K562 (cell line): Measurements from ENCODE around the gene ATP6V0C. TPM values are rescaled to one million over a fixed set of nuclear protein-coding genes. Genes with fewer than 3 reads are reported as not detected.

Experiments used
- ATF7 ChIP-seq: fragments of 450-650 bp; IDR thresholded peaks from 2 replicates; pipeline ENCODE4 v1.7.1; 2014; ENCODE audit warnings: mild to moderate bottlenecking, moderate library complexity
- CBX1 ChIP-seq: sonication (generic); IDR thresholded peaks from 2 replicates; pipeline ENCODE4 v1.6.1; 2016; ENCODE audit warnings: antibody characterized with exemption, low read depth, mild to moderate bottlenecking
- RB1 ChIP-seq: fragments of 450-650 bp; IDR thresholded peaks from 2 replicates; pipeline ENCODE4 v1.6.1; 2017; ENCODE audit warnings: low read depth, mild to moderate bottlenecking
- XRCC3 ChIP-seq: fragments of 450-650 bp; IDR thresholded peaks from 2 replicates; pipeline ENCODE4 v1.6.1; 2017; ENCODE audit warnings: mild to moderate bottlenecking, moderate library complexity
- ZBTB8A ChIP-seq: fragments of 450-650 bp; IDR thresholded peaks from 2 replicates; pipeline ENCODE4 v1.6.1; 2018; ENCODE audit warnings: mild to moderate bottlenecking, moderate library complexity; ENCODE audit not compliant: partially characterized antibody
- ZNF197 ChIP-seq: fragments of 200-800 bp; sonication (Bioruptor generic); IDR thresholded peaks from 2 replicates; pipeline ENCODE4 v1.6.1; 2016; ENCODE audit warnings: low read depth, missing genetic modification characterization, missing compliant biosample characterization
- ZNF232 ChIP-seq: sonication (generic); formaldehyde crosslinking; IDR thresholded peaks from 2 replicates; pipeline ENCODE4 v1.8.0; 2022; ENCODE audit warnings: mild to moderate bottlenecking, missing genetic modification reagents
- ZNF253 ChIP-seq: fragments of 250-450 bp; sonication (Bioruptor Pico); conservative IDR thresholded peaks from 2 replicates; pipeline ENCODE4 v1.6.1; 2021; ENCODE audit warnings: mild to moderate bottlenecking
- ZNF696 ChIP-seq: fragments of 250-450 bp; sonication (Bioruptor Pico); conservative IDR thresholded peaks from 2 replicates; pipeline ENCODE4 v1.4.0; 2020; ENCODE audit warnings: mild to moderate bottlenecking, moderate library complexity
- polyA plus RNA-seq, 8 experiments: library from polyadenylated mRNA; depleted of rRNA in 4 of 8; stranded (reverse) in 5 of 8; unstranded in 3 of 8; fragments of >200 nt; fragmentation: Nextera tagmentation in 2 of 8; fragmentation: Illumina TruSeq in 1 of 8; extraction: Ambion mirVana in 2 of 8; extraction: Trizol in 1 of 8; gene quantifications; 2 replicates each; pipeline versions ENCODE4 v1.2.1 to v1.2.3, GENCODE V29; 2011 to 2014; ENCODE audit warnings: inconsistent platforms in 1 of 8, missing spikeins in 1 of 8
- total RNA-seq, 7 experiments: library from RNA; depleted of rRNA in 6 of 7; stranded (reverse); fragments of >200 nt in 6 of 7; fragmentation: Illumina TruSeq in 2 of 7; extraction: Trizol in 2 of 7; gene quantifications; 2 replicates each; pipeline versions ENCODE4 v1.2.1 to v1.2.3, GENCODE V29; 2011 to 2021; ENCODE audit warnings: low replicate concordance in 1 of 7
- TF ChIP-seq, protein P1 (sequence below), 3 experiments: IDR thresholded peaks in 2 of 3; conservative IDR thresholded peaks in 1 of 3; 2 replicates each; pipeline ENCODE4 v1.5.1; 2011 to 2012; ENCODE audit warnings: low read length in 3 of 3, mild to moderate bottlenecking in 3 of 3, control low read depth in 2 of 3, improper control_type of control experiment in 1 of 3, inconsistent platforms in 1 of 3, low read depth in 1 of 3, mixed read lengths in 1 of 3, moderate library complexity in 1 of 3; ENCODE audit not compliant: insufficient read depth in 2 of 3
- TF ChIP-seq, protein P2 (sequence below): fragments of 250-450 bp; sonication (Bioruptor Pico); IDR thresholded peaks from 2 replicates; pipeline ENCODE4 v1.4.0; 2020; ENCODE audit warnings: mild to moderate bottlenecking, moderate library complexity
- TF ChIP-seq, protein P3 (sequence below): fragments of 450-650 bp; IDR thresholded peaks from 2 replicates; pipeline ENCODE4 v1.6.1; 2018; ENCODE audit not compliant: partially characterized antibody
- TF ChIP-seq, protein P4 (sequence below), 2 experiments: fragments of 200-800 bp in 1 of 2; sonication (Bioruptor generic) in 1 of 2; sonication (generic) in 1 of 2; formaldehyde crosslinking in 1 of 2; IDR thresholded peaks in 1 of 2; conservative IDR thresholded peaks in 1 of 2; 2 replicates each; pipeline versions ENCODE4 v1.5.0 to v1.6.1; 2016 to 2020; ENCODE audit warnings: missing compliant biosample characterization in 1 of 2, missing genetic modification characterization in 1 of 2, missing genetic modification reagents in 1 of 2
- TF ChIP-seq, protein P5 (sequence below): sonication (generic); IDR thresholded peaks from 2 replicates; pipeline ENCODE4 v1.6.1; 2016
- TF ChIP-seq, protein P6 (sequence below): sonication (generic); formaldehyde crosslinking; IDR thresholded peaks from 2 replicates; pipeline ENCODE4 v1.5.0; 2020; ENCODE audit warnings: missing genetic modification reagents

ATP6V0C gene
- total and polyA plus RNA-seq, 9 of the 15 experiments (the other 6 are each of a cell fraction or from before 2014, with no cell fraction given), result 2.9 to 228 (median 22.7) TPM

DNA sequence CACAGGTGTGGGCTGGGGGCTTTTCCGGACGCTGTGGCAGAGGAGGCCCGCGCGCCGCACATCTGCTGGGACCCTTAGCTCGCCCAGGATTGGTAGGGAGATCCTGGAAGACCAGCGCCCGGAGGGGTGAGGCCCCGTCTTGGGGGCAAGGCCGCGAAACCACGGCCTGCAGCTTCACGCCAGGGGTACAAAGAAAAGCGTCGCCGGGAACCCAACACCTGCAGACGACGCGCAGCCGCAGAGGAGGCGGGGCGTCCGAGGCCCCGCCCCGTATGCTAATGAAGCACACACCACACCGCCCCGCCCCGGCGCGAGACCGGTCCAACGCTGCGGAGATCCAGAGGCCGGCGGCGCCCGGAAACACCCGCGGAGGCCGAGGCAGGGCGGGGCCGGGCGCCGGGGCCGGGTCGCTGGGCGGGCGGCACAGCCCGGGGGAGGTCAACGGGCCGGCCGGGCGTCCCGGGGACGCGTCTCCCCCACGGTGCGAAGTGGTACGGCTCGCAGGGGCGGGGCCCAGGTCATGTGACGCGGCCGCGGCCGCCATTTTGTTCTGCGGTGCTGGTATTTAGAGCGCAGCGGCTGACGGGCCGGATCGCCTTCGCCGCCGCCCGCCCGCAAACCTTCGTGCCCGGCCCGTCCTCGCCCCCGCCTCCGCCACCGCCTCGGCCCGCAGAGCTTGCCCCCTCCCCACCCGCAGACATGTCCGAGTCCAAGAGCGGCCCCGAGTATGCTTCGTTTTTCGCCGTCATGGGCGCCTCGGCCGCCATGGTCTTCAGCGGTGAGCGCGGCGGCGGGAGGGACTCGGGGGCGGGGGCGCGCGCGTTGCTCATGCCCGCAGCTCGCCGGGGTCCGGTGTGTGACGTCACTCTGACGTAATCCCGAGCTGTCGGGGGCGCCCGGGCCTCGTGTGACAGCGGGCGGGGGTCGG lies at the start of gene ATP6V0C (continued):
- TF ChIP-seq, protein P1, sequence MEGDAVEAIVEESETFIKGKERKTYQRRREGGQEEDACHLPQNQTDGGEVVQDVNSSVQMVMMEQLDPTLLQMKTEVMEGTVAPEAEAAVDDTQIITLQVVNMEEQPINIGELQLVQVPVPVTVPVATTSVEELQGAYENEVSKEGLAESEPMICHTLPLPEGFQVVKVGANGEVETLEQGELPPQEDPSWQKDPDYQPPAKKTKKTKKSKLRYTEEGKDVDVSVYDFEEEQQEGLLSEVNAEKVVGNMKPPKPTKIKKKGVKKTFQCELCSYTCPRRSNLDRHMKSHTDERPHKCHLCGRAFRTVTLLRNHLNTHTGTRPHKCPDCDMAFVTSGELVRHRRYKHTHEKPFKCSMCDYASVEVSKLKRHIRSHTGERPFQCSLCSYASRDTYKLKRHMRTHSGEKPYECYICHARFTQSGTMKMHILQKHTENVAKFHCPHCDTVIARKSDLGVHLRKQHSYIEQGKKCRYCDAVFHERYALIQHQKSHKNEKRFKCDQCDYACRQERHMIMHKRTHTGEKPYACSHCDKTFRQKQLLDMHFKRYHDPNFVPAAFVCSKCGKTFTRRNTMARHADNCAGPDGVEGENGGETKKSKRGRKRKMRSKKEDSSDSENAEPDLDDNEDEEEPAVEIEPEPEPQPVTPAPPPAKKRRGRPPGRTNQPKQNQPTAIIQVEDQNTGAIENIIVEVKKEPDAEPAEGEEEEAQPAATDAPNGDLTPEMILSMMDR (IDR thresholded peaks at IDR 0.05 in 2 of 3, conservative IDR thresholded peaks at IDR 0.05 in 1 of 3; ENCODE audit: insufficient read depth in 2 of 3, low read depth in 1 of 3, low read length in 3 of 3), result no peak
- TF ChIP-seq ZNF696 (CRISPR knock-in tag) (no peak), ZBTB8A (no peak), ZNF253 (CRISPR knock-in tag) (no peak), RB1 (peak; percentile 91), ZNF197 (CRISPR knock-in tag) (peak; percentile 72), ZNF232 (no peak), CBX1 (0 out of 2 replicates have a peak, but pooled peaks have one; percentile 20), XRCC3 (no peak), ATF7 (peak; percentile 99)
- TF ChIP-seq, protein P2, sequence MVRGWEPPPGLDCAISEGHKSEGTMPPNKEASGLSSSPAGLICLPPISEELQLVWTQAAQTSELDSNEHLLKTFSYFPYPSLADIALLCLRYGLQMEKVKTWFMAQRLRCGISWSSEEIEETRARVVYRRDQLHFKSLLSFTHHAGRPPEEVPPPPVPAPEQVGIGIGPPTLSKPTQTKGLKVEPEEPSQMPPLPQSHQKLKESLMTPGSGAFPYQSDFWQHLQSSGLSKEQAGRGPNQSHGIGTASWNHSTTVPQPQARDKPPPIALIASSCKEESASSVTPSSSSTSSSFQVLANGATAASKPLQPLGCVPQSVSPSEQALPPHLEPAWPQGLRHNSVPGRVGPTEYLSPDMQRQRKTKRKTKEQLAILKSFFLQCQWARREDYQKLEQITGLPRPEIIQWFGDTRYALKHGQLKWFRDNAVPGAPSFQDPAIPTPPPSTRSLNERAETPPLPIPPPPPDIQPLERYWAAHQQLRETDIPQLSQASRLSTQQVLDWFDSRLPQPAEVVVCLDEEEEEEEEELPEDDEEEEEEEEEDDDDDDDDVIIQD (CRISPR knock-in tag), result no peak
- TF ChIP-seq, protein P3, sequence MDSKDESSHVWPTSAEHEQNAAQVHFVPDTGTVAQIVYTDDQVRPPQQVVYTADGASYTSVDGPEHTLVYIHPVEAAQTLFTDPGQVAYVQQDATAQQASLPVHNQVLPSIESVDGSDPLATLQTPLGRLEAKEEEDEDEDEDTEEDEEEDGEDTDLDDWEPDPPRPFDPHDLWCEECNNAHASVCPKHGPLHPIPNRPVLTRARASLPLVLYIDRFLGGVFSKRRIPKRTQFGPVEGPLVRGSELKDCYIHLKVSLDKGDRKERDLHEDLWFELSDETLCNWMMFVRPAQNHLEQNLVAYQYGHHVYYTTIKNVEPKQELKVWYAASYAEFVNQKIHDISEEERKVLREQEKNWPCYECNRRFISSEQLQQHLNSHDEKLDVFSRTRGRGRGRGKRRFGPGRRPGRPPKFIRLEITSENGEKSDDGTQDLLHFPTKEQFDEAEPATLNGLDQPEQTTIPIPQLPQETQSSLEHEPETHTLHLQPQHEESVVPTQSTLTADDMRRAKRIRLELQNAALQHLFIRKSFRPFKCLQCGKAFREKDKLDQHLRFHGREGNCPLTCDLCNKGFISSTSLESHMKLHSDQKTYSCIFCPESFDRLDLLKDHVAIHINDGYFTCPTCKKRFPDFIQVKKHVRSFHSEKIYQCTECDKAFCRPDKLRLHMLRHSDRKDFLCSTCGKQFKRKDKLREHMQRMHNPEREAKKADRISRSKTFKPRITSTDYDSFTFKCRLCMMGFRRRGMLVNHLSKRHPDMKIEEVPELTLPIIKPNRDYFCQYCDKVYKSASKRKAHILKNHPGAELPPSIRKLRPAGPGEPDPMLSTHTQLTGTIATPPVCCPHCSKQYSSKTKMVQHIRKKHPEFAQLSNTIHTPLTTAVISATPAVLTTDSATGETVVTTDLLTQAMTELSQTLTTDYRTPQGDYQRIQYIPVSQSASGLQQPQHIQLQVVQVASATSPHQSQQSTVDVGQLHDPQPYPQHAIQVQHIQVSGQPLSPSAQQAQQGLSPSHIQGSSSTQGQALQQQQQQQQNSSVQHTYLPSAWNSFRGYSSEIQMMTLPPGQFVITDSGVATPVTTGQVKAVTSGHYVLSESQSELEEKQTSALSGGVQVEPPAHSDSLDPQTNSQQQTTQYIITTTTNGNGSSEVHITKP, result peak; percentile 98
- TF ChIP-seq, protein P4, sequence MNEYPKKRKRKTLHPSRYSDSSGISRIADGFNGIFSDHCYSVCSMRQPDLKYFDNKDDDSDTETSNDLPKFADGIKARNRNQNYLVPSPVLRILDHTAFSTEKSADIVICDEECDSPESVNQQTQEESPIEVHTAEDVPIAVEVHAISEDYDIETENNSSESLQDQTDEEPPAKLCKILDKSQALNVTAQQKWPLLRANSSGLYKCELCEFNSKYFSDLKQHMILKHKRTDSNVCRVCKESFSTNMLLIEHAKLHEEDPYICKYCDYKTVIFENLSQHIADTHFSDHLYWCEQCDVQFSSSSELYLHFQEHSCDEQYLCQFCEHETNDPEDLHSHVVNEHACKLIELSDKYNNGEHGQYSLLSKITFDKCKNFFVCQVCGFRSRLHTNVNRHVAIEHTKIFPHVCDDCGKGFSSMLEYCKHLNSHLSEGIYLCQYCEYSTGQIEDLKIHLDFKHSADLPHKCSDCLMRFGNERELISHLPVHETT (CRISPR knock-in tag; conservative IDR thresholded peaks at IDR 0.05 in 1 of 2, IDR thresholded peaks at IDR 0.05 in 1 of 2), result peak in 1 of 2 experiments; percentile 100; a peak in 2 of 4 replicates
- TF ChIP-seq, protein P5, sequence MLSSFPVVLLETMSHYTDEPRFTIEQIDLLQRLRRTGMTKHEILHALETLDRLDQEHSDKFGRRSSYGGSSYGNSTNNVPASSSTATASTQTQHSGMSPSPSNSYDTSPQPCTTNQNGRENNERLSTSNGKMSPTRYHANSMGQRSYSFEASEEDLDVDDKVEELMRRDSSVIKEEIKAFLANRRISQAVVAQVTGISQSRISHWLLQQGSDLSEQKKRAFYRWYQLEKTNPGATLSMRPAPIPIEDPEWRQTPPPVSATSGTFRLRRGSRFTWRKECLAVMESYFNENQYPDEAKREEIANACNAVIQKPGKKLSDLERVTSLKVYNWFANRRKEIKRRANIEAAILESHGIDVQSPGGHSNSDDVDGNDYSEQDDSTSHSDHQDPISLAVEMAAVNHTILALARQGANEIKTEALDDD, result no peak
- TF ChIP-seq, protein P6, sequence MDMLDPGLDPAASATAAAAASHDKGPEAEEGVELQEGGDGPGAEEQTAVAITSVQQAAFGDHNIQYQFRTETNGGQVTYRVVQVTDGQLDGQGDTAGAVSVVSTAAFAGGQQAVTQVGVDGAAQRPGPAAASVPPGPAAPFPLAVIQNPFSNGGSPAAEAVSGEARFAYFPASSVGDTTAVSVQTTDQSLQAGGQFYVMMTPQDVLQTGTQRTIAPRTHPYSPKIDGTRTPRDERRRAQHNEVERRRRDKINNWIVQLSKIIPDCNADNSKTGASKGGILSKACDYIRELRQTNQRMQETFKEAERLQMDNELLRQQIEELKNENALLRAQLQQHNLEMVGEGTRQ, result peak; percentile 95
